ENCODE data around the gene ARHGEF33. TPM values are rescaled to one million over a fixed set of nuclear protein-coding genes. Genes with fewer than 3 reads are reported as not detected.

ARHGEF33 gene
- total and polyA plus RNA-seq, 2 of the 13 experiments (the other 11 are each of a cell fraction or from before 2014, with no cell fraction given), result 0.04 TPM; not detected in 1

DNA sequence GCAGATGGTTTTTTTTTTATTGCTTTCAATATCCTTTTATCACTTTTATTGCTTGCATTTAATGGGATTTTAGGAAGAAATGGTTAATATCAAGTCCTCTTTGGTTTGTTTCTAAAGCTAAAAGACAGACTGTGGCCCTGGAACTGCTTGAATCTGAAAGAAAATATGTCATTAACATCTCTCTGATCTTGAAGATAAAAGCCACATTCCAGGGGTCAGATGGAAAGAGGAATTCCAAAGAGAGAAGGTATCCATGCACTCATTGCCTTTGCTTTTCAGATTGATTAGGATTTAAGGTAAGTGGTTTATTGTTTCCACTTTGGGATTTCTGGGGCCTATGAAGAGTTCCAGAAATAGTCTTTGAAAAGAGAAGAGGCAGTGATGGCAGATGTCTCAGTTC lies 54.1 kb downstream of the ARHGEF33 start:
- BruUV-seq (replicated peaks), result no TSS peak
- CTCF ChIA-PET (ENCODE audit: low intra/inter-chr PET ratio, low total read pairs), result no interaction called here

More for the DNA sequence above, 54.1 kb downstream of the ARHGEF33 start:
- Histone ChIP-seq H3K9me3 (ENCODE audit: low read length) (no peaks in the 10 kb centered on the region), H3K36me3 (replicated peaks in 1 of 2; ENCODE audit: control insufficient read depth in 1 of 2, insufficient read depth in 2 of 2, low read length in 2 of 2) (no peaks in the 10 kb centered on the region), H2AFZ (ENCODE audit: low read length) (no peak overlapping the region), H3K79me2 (ENCODE audit: insufficient read depth, low read length) (no peaks in the 10 kb centered on the region), H3K27ac (ENCODE audit: extremely low read length, insufficient read depth, low read length) (no peak overlapping the region), H3K4me3 (replicated peaks in 1 of 3; ENCODE audit: insufficient read depth in 1 of 3, low read depth in 2 of 3, low read length in 3 of 3) (no peak overlapping the region), H3K4me2 (ENCODE audit: low read depth, low read length) (no peak overlapping the region), H3K27me3 (ENCODE audit: control insufficient read depth in 1 of 2, insufficient read depth in 2 of 2, low read length in 2 of 2) (no peaks in the 10 kb centered on the region), H3K4me1 (ENCODE audit: insufficient read depth, low read length) (peaks cover 34% of the 10 kb centered on the region), H3K9ac (ENCODE audit: insufficient read depth, low read depth, low read length) (no peak overlapping the region), H4K20me1 (ENCODE audit: insufficient read depth, low read length) (no peaks in the 10 kb centered on the region)
- DNase-seq (ENCODE audit: low spot score) (no peak), FAIRE-seq (no peak), ATAC-seq (no peak)
- TF ChIP-seq ZNF672 (CRISPR knock-in tag; IDR thresholded peaks at IDR 0.05) (no peak), ZNF577 (CRISPR knock-in tag; IDR thresholded peaks at IDR 0.05; ENCODE audit: borderline replicate concordance, low read depth) (no peak), MAF1 (CRISPR knock-in tag; IDR thresholded peaks at IDR 0.05; ENCODE audit: borderline replicate concordance) (no peak), PHF8 (CRISPR knock-in tag; IDR thresholded peaks at IDR 0.05) (no peak), ZNF777 (CRISPR knock-in tag; IDR thresholded peaks at IDR 0.05) (no peak), SNAPC2 (CRISPR knock-in tag; IDR thresholded peaks at IDR 0.05) (no peak), BHLHE40 (IDR thresholded peaks at IDR 0.05; ENCODE audit: low read length) (no peak), ONECUT2 (CRISPR knock-in tag; IDR thresholded peaks at IDR 0.05) (no peak), CENPX (CRISPR knock-in tag; IDR thresholded peaks at IDR 0.05) (no peak)
- TF ChIP-seq, protein P1, sequence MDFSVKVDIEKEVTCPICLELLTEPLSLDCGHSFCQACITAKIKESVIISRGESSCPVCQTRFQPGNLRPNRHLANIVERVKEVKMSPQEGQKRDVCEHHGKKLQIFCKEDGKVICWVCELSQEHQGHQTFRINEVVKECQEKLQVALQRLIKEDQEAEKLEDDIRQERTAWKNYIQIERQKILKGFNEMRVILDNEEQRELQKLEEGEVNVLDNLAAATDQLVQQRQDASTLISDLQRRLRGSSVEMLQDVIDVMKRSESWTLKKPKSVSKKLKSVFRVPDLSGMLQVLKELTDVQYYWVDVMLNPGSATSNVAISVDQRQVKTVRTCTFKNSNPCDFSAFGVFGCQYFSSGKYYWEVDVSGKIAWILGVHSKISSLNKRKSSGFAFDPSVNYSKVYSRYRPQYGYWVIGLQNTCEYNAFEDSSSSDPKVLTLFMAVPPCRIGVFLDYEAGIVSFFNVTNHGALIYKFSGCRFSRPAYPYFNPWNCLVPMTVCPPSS (IDR thresholded peaks at IDR 0.05), result no peak
- TF ChIP-seq, protein P2, sequence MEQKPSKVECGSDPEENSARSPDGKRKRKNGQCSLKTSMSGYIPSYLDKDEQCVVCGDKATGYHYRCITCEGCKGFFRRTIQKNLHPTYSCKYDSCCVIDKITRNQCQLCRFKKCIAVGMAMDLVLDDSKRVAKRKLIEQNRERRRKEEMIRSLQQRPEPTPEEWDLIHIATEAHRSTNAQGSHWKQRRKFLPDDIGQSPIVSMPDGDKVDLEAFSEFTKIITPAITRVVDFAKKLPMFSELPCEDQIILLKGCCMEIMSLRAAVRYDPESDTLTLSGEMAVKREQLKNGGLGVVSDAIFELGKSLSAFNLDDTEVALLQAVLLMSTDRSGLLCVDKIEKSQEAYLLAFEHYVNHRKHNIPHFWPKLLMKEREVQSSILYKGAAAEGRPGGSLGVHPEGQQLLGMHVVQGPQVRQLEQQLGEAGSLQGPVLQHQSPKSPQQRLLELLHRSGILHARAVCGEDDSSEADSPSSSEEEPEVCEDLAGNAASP (CRISPR knock-in tag; IDR thresholded peaks at IDR 0.05; ENCODE audit: borderline replicate concordance), result no peak
- in situ Hi-C loops (cut with HindIII; ENCODE audit: extremely low pct_ligation_motif_present, low pct_unique_long_range_greater_than_20kb) (loop anchor here (10.0 kb wide), 1 partner anchor 111 kb away; no protein-coding TSS in a partner anchor), intact Hi-C loops (cut with micrococcal nuclease; ENCODE audit: unreplicated experiment) (no loop called here)
- POLR2A ChIA-PET, result no interaction called here
